Thyroid gland (tissue), 4 donors: ENCODE measurements around the gene CEACAM3.

Source experiments
- POLR2A ChIP-seq, 2 donors: fragments of 450-650 bp; IDR thresholded peaks; one replicate each; pipeline ENCODE4 v1.6.1; 2017; ENCODE audit warnings: antibody characterized with exemption in 2 of 2, mild to moderate bottlenecking in 2 of 2, moderate library complexity in 1 of 2
- TF ChIP-seq, protein P1 (sequence below), 6 experiments: fragments of 200-600 bp in 3 of 6; fragments of 450-650 bp in 3 of 6; sonication (generic) in 3 of 6; IDR thresholded peaks; one replicate each; pipeline ENCODE4 v1.5.1; 2016 to 2019; ENCODE audit warnings: antibody characterized with exemption in 6 of 6, mild to moderate bottlenecking in 2 of 6, inconsistent platforms in 1 of 6, moderate library complexity in 1 of 6

DNA sequence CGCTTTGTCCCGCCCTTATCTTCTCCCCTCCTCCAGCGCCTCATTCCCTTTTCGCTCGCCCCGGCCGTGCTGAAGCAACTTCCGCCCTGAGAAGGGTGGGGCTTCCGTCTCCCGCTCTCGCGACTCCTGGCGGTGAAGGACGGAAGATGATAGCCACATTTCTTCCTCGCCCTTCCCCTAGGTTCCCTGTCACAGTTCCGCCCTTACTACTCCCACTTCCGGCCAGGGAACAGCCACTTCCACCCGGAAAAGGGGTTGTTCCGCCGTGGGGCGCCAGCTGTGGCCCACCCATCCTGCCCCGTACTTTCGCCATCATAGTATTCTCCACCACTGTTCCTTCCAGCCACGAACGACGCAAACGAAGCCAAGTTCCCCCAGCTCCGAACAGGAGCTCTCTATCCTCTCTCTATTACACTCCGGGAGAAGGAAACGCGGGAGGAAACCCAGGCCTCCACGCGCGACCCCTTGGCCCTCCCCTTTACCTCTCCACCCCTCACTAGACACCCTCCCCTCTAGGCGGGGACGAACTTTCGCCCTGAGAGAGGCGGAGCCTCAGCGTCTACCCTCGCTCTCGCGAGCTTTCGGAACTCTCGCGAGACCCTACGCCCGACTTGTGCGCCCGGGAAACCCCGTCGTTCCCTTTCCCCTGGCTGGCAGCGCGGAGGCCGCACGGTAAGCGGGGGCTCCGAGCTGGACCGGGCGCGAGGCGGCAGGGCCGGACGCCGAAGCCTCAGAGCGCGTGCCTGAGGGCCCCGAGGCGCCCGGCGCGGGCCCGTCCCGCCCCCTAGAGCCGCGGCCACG lies 63.4 kb downstream of the CEACAM3 start, which contains the start of gene RPS19:
- TF ChIP-seq POLR2A (IDR thresholded peaks at IDR 0.05), result peak; percentile 18 to 87
- TF ChIP-seq, protein P1, sequence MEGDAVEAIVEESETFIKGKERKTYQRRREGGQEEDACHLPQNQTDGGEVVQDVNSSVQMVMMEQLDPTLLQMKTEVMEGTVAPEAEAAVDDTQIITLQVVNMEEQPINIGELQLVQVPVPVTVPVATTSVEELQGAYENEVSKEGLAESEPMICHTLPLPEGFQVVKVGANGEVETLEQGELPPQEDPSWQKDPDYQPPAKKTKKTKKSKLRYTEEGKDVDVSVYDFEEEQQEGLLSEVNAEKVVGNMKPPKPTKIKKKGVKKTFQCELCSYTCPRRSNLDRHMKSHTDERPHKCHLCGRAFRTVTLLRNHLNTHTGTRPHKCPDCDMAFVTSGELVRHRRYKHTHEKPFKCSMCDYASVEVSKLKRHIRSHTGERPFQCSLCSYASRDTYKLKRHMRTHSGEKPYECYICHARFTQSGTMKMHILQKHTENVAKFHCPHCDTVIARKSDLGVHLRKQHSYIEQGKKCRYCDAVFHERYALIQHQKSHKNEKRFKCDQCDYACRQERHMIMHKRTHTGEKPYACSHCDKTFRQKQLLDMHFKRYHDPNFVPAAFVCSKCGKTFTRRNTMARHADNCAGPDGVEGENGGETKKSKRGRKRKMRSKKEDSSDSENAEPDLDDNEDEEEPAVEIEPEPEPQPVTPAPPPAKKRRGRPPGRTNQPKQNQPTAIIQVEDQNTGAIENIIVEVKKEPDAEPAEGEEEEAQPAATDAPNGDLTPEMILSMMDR (IDR thresholded peaks at IDR 0.05), result peak; percentile 40 to 91 (median 68)
